NCI-H446 (cell line): ENCODE measurements around the gene HMX3.

Experiments used
- DNase-seq, 2 experiments: peaks; one replicate each; lab custom pipeline; 2025; lab: John Stamatoyannopoulos, UW

HMX3 gene

DNA sequence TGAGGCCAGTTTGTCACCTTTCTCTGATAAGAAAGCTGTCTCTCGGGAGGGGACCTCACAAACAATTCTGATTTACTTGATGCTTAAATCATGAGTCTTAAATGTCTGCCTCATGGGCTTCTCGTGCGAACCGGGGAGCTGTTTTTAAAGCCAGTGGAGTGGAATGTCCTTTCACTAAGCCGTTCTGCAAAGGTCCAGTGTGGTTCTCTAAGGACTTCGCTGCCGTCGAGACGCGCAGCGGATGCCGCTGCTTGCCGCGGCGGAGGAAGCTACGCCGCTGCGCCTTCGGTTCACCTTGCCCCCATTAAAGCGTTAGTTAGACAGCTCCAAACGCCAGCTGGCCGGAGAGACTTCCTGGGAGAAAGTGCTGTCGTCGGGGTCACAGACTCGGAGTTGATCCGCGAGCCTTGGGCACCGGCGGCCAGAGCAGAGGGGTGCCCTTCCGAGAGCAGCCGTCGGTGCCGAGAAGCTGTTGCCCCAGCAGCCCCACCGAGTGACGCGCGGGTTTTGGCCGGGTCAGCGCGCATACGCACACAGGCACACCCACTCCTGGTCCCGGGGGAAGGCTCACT is 1.3 kb upstream of the HMX3 start:
- DNase-seq: no peak

DNA sequence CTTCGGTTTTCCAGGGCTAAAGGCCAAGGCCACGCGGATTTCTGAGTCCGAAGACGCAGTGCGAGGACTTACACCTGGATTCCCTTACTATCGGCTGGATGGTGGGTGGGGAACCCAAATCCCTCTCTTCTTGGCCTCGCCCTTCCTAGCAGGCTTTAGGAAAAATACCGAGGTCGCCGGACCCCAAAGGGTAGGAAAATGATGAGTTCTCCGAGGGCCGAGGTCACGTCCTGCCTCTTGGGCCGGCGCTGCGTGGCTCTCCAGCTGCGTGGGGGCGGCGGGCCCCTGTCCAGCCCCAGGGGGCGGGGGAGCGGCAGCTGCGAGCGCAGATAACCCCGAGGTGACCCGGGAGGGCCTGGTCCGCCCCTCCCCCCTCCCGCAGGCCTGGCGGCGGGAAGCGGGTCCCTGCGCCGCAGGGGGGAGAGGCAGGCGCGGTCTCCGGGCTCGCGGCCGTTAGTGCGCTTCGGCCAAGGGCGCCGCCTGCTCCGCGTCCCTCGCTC is 805 bp upstream of the HMX3 start:
- DNase-seq: no peak

DNA sequence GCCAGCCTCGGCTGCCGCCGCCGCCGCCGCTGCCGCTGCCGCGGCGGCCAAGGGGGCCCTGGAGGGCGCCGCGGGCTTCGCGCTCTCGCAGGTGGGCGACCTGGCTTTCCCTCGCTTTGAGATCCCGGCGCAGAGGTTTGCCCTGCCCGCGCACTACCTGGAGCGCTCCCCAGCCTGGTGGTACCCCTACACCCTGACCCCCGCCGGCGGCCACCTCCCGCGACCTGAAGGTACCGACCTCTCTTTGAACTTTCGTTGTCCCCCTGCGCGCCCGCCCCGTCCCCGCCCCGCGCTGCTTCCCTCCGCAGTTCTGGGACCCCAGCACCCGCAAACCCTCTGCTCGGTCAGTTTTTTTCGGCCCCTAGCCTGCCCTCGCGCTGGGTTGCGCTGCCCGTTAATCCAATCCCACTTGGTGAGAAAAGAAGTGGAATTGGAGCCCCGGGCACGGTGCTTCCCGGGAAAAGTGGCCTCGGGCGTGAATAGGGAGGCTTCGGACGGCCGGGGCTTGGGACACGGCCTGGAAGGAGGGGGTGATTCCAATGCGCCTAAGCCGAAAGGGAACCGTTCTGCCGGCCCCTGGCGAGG is 543 bp downstream of the HMX3 start:
- no peak for DNase-seq

GRCh38 chr10:123136806-123137642 is 1.3 kb downstream of the HMX3 start:
- DNase-seq: no peak

GRCh38 chr10:123139165-123139520 is 3.4 kb downstream of the HMX3 start:
- DNase-seq: no peak

DNA sequence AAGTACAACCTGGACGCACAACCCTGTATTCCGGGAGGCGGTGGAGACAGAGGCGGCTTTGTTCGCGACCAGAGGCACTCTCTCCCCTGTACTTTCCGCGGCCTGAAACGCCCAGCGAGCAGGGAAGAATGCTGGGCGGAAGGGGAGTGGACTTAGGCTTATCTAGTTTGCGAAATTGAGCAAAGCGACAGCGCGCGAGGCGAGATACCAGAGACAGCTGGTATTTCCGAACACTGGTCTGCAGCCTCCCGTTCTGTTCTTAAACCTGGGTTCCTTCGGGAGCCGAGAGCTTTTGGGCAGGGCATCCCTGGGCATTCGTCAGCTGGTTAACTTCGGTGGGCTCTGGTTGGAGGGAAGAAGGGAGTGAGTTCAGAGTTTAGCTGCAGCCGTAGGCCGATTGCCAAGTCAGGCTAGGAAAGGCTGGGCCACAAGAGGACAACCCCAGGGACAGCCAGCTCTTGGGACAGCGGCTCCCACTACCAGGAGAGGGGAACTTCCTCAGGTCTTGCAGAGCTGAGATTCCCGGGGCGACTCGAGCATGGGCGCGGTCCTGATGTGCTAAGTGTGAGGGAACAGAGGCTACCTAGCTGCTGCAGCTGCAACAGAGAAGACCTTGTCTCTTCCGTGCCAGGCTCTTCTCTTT is 3.9 kb downstream of the HMX3 start:
- no peak for DNase-seq

DNA sequence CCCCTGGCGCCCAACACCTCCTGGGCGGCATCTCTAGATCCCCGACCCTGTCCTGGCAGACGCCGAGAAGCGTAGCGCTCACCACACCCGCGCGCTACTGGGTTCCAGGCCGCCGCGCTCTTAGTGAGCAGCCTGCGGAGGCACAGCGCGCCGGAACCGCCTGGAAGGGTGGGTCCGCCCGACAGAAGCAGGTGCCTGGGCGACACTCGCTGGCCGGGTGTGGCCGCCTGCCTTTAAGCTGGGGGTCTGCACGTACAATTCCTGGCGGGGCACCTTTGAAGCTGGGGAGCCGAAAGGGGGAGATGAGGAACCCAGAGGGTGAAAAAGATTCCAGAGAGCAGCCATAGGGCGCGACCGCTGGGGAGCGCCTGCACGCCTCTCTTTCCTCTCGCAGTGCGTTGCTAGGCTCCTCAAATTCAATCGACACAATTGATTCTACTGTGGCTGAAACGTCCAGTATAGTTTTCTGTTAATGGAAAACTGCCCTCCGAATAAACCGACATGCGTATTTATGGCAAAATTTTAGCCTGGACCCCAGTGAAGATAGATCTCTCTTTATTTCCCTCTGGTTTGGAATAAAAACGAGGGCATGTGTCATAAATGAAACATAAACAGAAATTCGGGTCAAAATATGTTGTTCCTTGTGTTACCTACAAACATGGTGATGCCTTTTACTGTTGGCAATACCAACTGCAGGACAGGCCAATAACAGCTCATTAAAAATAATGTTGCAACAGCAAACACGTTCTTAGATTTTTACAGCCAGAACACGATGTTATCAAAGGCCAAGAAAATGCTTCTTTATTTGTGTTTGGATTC is 4.6 kb downstream of the HMX3 start:
- no peak for DNase-seq

- DNase-seq: no peak
These were observed 5.2 kb downstream of the HMX3 start for GRCh38 chr10:123140983-123141390.

DNA sequence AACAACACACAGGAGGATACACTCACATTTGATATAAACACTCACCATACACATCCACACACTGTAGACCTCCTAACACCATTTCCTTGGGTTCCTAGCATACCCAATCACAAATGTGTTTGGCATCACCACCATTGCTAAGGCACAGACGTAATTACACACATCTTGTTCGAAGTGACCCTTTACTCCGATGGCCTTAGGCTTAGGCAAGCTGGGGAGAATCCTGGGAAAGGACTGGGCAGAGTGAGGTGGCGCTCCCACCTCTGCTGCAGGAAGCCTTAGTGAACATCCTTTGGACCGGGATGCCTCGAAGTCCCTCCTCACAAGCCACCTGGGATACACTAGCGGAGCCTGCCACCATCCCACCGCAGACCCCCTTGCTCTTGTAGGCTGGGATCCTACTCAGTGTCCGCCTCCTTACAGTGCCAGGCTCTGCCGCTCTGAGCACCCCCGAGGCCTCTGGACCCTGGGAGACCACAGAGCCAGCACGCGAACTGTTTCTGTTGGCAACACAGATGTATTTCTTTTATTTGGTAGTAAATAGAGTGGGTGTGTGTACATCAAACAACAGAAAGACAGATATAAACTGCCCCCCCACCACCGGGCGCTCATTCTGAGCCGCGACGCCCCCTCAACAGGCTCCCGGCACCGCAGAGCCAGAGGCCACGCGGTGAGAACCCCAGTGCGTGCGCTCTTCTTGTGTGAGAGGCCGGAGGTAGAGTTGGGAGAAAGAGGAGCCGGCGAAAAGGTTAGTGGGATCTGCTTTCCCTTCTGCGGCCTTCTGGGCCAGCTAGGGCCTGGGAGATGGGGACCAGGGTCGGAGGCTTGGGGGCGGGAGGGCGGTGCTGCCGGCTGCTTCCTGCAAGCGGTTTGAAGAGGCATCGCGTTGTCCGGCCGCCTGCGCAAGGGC is 6.3 kb downstream of the HMX3 start:
- no peak for DNase-seq

- DNase-seq: no peak
These were observed 7.0 kb downstream of the HMX3 start for GRCh38 chr10:123142701-123143161.

GRCh38 chr10:123143162-123143824 is 7.5 kb downstream of the HMX3 start:
- no peak for DNase-seq

DNA sequence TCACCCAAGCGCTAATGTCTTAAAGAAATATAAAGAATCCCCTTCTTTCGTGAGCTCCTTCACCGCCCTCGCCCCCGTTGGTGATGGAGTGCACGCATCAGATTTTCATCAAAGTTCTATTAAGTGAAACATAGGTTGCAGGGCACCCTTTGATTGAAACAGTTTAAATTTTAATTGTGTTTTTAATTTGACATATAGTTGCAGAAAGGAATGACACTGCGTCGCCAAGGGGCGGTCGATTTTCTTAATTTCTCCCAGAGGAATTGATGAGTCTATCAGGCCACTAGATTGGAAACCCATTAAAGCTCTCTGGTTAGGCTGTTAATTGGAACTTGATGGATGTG is 8.0 kb downstream of the HMX3 start:
- no peak for DNase-seq

DNA sequence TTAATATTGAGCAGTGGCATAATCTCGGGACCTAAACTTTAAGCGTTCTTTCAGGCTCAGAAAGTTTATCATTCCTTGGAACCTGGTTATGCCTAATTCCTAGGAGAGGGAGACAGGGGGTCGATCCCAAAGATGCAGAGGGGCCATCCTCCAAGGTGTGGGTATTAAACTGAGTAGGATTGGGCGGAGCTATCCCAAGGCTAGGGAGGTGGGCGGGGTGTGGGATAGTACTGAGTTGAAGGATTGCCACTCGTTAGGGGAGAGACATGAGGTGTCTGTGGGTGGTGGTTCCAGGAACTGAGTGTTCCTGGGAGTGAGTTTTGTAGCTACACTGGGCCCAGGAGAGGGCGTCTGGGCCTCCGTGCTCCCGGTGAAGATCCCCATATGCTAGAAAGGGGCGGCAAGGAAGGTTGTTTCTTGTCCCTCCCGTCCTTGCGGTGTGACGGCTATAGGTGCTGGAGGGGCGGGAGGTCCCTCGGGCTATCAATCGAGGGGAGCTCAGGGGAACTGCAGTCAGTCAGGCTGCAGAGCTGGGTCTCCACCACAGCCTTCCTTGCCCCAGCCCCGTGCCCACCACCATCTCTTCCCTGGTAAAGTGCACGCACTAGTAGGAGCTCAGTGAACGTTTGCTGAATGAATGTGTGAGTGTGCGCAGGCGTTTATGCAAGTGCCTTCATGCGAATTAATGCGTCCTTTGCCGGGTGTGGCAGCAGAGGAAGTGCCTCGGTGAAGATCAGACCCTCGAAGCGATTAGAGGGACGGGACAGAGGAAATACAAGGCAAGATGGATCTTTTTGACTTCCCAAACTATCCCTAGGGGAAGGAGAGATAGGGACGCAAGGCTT is 9.1 kb downstream of the HMX3 start:
- DNase-seq: no peak

DNA sequence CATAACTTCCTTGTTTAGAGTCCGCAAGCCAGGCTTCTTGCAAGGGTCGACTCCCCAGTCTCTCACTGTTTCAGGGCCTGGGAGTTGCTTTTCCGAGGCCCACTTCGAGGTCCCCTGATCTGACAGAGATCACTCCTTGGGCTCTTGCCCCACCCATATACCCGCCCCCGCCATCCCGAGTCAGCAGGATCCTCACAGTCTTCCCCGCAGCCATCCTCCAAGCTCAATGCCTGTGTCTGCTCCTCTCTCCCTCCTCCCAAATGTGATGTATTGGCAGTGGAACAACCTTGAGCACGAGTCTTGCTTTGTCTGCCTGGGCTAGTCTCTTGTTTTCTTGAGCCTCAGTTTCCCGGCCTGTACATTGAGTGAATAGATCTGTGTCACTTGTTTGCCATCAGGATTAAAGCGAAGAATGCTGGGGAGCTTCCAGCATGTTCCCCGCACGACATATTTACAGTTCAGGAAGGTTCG is 9.8 kb downstream of the HMX3 start:
- DNase-seq: no peak

DNA sequence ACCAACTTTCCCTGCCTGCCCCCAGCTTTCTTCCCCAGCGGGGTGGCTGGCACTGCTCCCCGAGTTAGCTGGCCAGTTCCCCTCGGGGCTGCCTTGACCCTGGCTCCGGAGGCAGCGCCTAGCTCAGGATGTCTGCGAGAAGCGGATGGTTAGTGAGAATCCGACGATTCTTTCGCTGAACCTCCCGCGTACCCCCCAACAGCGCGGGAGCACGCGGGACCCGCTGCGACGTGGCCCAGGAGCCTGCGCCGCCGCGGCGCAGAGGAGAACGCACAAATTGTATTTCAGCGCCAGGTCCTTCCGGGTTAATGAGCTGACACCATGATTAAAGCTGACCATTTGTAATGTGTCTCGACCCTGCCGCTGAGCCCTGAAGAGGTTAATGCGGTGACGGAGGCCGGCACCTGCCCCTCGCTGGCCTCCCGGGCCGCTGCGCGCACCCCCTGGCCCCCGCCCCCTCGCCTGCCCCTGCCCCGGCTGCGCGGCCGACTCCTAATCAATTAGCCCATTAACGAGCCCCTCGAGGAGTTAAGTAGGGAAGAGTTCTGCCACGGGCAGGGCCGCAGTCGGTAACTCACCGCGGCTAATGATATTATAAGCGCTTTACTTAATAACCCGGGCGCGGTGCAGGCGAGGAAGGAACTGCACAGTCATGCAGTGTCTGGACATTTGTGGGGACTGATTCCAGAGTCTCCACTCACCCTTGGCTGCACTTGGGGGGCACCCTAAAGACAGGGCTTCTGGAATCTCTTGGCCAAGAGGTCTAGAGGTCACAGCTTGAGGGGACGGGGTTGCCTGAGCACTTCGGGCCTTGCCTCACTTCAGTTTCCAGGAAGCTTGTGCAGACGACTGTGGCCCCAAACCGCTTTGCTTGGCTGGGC is 10.5 kb downstream of the HMX3 start:
- no peak for DNase-seq

DNA sequence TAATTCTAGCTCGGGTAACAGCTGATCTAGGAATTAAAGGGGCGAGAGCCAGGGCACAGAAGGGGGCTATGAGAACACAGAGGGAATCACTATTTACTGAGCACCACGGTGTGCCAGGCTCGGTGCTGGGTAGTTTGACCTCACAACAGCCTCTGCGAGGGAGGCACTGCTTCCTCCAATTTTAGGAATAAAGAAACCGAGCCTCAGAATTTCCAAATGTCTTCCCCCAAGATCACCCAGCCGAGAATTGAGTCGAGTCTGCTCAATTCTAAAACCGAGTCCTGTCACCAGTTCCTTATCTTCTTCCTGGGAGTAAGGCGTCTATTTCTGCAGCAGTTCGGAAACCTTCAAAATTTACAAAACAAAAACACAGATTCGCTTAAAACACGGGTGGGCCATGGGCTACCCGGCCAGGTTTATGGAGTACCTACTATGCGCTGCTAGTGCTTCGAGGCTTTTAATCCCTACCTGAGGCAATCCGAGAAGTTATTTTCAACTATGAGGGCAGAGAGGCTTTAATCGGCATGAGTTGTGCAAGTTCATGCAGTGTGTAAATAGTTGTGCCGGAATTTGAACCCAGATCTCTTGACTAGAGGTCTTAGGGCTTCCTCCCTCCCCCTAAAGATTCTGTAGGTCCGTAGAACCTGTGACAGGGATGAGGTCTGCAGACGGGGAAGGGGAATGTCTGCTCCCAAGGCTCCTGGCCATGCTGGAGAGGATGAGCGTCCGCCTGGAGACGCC is 11.3 kb downstream of the HMX3 start:
- no peak for DNase-seq

DNA sequence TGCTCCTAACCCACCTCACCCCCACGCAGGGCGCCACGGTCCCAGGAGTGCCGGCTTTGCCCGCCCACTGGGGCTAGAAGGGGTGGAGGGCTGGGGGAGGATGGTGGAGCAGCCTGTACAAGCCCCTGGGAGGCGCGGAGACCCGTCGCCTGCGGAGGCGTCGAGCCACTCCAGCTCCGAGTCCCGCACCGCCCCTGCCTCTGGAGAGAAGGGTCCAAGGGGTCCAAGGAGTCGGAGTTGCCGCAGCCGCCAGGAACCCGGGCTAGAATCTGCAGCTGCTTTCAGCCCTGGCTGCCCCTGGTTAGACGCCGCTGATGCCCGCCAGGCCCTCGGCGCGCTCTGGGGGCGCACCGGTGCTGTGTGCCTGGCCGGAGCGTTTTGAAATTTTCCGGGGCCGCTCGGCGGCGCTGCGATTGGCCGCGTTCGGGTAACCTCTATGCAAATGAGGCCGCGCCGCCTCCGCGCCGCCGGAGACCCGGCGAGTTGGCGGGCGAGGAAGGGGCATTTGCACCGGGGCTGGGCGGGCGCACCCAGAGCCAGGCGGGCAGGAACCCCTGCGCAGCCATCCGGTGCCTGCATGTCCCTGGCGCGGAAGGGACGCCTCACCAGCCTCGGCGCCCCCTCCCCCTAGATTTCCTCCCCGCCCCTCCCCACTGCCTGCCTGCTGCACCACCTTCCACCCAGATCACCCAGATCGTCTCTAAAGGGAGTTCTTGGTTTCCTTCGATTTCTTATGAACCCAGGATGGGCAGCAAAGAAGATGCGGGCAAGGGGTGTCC is 12.1 kb downstream of the HMX3 start, which contains the start of gene HMX2:
TSS of gene HMX2 (plus strand) at position 502 of the 779 bp plus-strand sequence. CDS start at position 745, 243 bp downstream.
- DNase-seq: peak in 1 of 2 experiments; percentile 54
